ENCODE measurements around the gene FKBP1A. TPM values are rescaled to one million over a fixed set of nuclear protein-coding genes. Genes with fewer than 3 reads are reported as not detected.

Gene FKBP1A
- polyA plus RNA-seq, 1 experiment, result 476 TPM

DNA sequence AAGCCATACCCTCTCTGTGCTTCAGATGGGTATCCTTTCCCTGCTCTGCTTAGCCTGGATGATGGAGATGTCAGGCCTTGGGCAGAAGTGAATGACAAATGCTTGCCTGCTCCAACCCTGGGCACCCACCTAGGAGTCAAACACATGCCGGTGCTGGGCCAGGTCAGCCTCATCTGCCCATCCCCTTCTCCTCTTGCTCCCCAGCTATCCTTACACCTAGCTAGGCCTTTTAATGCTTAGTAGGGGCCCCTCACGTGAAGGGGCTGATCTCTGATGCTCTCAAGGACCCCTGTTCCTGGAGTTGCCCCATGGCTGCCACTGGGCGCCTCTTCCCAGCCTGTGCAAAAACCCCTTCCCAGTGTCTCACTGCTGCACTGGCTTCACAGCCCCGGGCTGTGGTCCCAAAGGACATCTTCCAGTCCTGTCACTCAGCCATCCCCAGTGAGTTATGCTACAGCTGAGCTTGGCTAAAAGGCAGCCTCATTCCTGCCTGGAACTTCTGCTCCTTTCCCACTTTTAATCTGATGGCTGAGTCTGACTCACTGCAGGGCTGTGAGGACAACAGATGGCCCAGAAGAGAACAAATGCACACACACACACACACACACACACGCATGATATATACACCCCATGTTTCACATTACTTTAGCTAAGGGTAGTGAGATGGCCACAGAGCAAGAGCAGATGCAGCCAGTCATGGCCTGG is 51.1 kb downstream of the FKBP1A start:
- POLR2A ChIA-PET, result no interaction called here
- DNase-seq (ENCODE audit: low read depth), result no peak
- TF ChIP-seq, protein P1, sequence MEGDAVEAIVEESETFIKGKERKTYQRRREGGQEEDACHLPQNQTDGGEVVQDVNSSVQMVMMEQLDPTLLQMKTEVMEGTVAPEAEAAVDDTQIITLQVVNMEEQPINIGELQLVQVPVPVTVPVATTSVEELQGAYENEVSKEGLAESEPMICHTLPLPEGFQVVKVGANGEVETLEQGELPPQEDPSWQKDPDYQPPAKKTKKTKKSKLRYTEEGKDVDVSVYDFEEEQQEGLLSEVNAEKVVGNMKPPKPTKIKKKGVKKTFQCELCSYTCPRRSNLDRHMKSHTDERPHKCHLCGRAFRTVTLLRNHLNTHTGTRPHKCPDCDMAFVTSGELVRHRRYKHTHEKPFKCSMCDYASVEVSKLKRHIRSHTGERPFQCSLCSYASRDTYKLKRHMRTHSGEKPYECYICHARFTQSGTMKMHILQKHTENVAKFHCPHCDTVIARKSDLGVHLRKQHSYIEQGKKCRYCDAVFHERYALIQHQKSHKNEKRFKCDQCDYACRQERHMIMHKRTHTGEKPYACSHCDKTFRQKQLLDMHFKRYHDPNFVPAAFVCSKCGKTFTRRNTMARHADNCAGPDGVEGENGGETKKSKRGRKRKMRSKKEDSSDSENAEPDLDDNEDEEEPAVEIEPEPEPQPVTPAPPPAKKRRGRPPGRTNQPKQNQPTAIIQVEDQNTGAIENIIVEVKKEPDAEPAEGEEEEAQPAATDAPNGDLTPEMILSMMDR (IDR thresholded peaks at IDR 0.05; ENCODE audit: insufficient read depth, low read depth, low read length), result no peak
- Histone ChIP-seq H3K36me3 (ENCODE audit: control insufficient read depth, insufficient read depth, low read length) (no peaks in the 10 kb centered on the region), H3K4me3 (ENCODE audit: low read depth, low read length) (no peak overlapping the region), H3K27me3 (ENCODE audit: control insufficient read depth, insufficient read depth, low read length) (no peaks in the 10 kb centered on the region)
- CTCF ChIA-PET, result no interaction called here

DNA sequence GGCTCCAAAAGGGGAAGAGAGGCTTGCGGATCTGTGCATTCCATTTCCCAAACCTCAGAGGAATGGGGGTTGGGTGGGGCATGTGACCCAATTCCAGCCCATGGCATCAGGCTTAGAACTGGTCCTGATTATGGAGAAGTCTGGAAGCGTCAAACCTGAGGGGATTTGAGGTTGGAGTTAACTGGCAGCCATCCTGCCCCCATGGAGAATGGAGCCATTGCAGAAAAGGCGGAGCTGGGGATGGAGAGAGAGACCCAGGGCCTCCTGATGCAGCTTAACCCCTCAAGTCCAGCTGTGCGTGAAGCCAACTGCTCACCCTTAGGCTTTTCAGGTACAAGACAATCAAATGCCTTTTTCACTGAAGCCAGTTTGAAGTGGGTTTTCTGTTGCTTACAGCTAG is 54.1 kb downstream of the FKBP1A start:
- ChIA-PET CTCF (no interaction called here), POLR2A (no interaction called here)
- no peaks in the 10 kb centered on the region for H3K27me3 ChIP-seq (ENCODE audit: control insufficient read depth, insufficient read depth, low read length)
- no peaks in the 10 kb centered on the region; the same call in 1 of the 2 replicates for H3K36me3 ChIP-seq (ENCODE audit: control insufficient read depth, insufficient read depth, low read length)
- no peak for DNase-seq (ENCODE audit: low read depth)
- H3K4me3 ChIP-seq (ENCODE audit: low read depth, low read length), result no peak overlapping the region
- TF ChIP-seq, protein P1 (IDR thresholded peaks at IDR 0.05; ENCODE audit: insufficient read depth, low read depth, low read length), result no peak

DNA sequence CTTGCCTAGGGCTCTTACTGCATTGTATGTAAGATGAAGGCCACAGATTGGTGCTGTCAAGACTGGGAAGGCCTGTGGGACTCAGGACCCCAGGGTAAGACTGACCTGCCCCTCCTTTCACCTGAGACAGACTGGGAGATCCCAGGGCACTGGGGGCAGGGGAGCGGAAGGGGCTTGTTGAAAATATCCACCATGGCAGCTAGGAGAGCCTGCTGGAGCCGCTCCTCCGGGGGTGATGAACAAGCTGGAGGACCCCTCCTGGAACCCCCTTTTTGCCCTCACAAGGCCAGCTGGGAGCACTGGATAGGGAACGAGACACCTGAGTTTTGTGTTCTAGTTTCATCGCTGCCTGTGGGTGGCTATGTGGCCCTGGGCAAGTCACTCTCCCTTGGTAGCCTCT is 54.8 kb downstream of the FKBP1A start:
- DNase-seq (ENCODE audit: low read depth), result no peak
- no peaks in the 10 kb centered on the region for H3K27me3 ChIP-seq (ENCODE audit: control insufficient read depth, insufficient read depth, low read length)
- ChIA-PET POLR2A (no interaction called here), CTCF (no interaction called here)
- no peak overlapping the region for H3K4me3 ChIP-seq (ENCODE audit: low read depth, low read length)
- H3K36me3 ChIP-seq (ENCODE audit: control insufficient read depth, insufficient read depth, low read length), result peaks cover under 1% of the 10 kb centered on the region; the same call in 1 of the 2 replicates
- TF ChIP-seq, protein P1 (IDR thresholded peaks at IDR 0.05; ENCODE audit: insufficient read depth, low read depth, low read length), result no peak

GRCh38 chr20:1337441-1337840 is 55.4 kb downstream of the FKBP1A start:
- no peak for DNase-seq (ENCODE audit: low read depth)
- TF ChIP-seq, protein P1 (IDR thresholded peaks at IDR 0.05; ENCODE audit: insufficient read depth, low read depth, low read length), result no peak
- CTCF ChIA-PET, result no interaction called here
- POLR2A ChIA-PET, result no interaction called here
- no peaks in the 10 kb centered on the region for H3K27me3 ChIP-seq (ENCODE audit: control insufficient read depth, insufficient read depth, low read length)
- peaks cover 2% of the 10 kb centered on the region; the same call in 1 of the 2 replicates for H3K36me3 ChIP-seq (ENCODE audit: control insufficient read depth, insufficient read depth, low read length)
- H3K4me3 ChIP-seq (ENCODE audit: low read depth, low read length), result no peak overlapping the region

DNA sequence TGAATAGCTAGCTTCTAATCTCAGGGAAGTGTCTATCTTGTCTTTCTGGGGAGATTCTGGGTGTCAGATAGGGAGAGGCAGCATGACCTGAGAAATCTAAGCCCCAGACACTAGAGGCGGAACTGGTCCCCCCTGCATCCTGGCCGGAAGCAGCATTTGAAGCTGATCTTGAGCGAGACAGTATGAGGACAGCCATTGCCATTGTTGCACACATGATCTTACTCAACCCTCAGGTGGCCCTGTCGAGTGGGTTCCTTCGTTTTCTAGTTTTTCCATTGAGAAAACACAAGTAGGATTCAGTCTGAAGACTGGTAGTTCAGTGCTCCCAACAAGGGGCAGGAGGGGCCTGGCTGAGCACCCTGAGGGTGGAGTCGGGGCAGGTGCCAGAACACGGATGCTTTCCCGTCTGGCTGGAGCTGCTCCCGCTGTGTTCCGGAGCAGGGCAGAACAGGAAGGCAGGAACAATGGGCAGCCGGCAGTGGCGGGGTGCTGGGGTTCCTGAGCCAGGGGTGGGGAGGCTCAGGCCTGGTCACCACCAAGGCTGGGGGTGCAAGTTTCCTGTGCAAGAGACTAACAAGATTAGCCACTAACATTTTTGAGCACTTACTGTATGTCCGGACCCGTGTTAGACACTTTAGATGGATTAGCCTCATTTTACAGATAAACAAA is 56.0 kb downstream of the FKBP1A start:
- POLR2A ChIA-PET, result interaction anchor here (0.6 kb wide), 1 partner anchor 10 kb away, joined by 7 read pairs; no protein-coding TSS in a partner anchor
- no peak overlapping the region for H3K4me3 ChIP-seq (ENCODE audit: low read depth, low read length)
- H3K36me3 ChIP-seq (ENCODE audit: control insufficient read depth, insufficient read depth, low read length), result peaks cover 2% of the 10 kb centered on the region; the same call in 1 of the 2 replicates
- no peak for DNase-seq (ENCODE audit: low read depth)
- H3K27me3 ChIP-seq (ENCODE audit: control insufficient read depth, insufficient read depth, low read length), result no peaks in the 10 kb centered on the region
- CTCF ChIA-PET, result no interaction called here
- TF ChIP-seq, protein P1 (IDR thresholded peaks at IDR 0.05; ENCODE audit: insufficient read depth, low read depth, low read length), result no peak

Data from BJ (cell line).